GM18511 (cell line): Measurements from ENCODE around the gene PDHA1.

Source experiments
- ATAC-seq: cut with Tn5 transposase; IDR thresholded peaks from one replicate; pipeline ENCODE4 v1.9.1; 2021; ENCODE audit warnings: mild to moderate bottlenecking, moderate library complexity; ENCODE audit not compliant: unreplicated experiment

Gene PDHA1

GRCh38 chrX:19373351-19373891 lies 29.7 kb downstream of the PDHA1 start:
- ATAC-seq: no peak

- ATAC-seq: no peak
These were observed 31.8 kb downstream of the PDHA1 start for GRCh38 chrX:19375546-19375945.

GRCh38 chrX:19377799-19378198 lies 34.1 kb downstream of the PDHA1 start:
- ATAC-seq: no peak

DNA sequence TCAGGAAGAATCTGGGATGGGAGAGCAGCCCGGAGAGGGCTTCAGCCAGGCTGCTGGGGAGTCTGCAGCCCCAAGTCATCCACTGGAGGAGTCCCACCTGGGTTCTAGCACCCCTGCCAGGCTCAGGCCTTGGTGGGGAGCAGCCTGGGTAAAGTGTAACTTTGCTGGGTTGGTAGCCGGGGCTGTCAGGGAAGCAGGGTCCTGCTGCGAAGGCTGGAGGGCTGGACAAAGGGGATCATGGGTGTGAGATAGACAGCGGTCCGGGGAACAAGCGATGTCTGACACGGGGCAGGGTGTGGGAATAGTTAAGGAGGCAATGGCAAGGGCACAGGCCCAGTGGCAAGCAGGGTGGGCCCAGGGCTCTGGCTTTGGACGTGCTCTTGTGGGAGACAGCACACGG lies 37.6 kb downstream of the PDHA1 start:
- ATAC-seq: no peak

- no peak for ATAC-seq
These were observed 38.9 kb downstream of the PDHA1 start for GRCh38 chrX:19382555-19383145.

DNA sequence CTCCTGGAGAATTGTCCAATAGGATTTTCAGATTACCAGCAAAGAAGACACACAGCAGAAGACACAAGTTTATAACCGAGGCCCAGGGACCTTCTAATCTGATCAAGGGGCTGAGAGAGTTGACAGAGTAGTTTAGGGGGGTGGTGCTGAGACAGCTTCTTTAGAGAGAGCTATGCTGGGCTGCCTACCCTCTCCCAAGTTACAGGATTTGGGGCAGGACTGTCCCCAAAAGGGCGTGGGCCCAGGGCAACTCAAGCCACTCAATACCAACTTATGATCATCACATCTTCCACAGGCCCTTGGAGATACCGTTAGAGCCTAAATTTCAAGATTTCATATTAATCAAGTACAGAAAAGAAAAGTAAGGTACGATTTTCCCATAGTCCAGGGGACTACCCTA lies 43.0 kb downstream of the PDHA1 start:
- ATAC-seq: no peak

DNA sequence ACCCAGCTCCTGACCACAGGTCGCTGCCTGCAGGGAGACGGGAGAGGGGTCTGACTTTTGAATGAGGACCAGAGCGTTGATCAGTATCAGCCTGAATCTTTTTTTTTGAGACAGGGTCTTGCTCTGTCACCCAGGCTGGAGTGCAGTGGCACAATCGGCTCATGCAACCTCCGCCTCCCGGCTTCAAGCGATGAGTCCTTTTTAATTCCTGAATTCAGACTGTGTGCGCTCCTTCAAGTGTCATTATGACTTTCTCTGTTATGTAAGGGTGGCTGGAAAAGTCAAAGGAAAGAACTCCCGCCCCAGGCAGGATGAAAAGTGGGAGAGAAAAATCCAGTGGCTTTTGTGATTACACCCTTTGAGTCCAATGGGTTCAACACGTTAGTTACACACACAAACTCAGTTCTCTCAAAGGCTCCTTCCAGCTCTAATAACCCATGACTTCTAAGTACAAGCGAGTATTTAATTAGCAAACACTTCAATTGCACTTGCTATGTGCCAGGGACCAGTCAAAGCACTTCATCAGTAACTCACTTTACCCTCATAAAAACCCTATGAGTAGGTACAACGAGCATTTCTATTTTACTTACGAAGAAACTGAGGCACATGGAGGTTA lies 44.4 kb downstream of the PDHA1 start:
- ATAC-seq: no peak

DNA sequence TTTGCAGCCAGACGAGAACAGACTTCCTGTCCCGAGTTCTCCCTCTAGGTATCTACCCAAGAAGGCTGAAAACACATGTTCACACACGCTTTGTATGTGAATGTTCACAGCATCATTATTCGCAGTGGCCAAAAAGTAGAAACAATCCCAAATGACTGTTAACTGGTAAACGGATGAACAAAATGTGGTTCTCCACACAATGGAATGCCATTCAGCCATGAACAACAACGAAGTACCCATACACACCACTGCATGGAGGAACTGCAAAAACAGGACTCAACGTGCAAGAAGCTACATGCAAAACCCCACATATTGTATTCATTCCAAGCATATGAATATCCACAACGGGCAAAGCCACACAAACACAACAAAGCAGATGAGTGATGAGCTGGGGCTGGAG lies 45.0 kb downstream of the PDHA1 start:
- no peak for ATAC-seq

GRCh38 chrX:19389227-19389845 lies 45.6 kb downstream of the PDHA1 start:
- ATAC-seq: no peak

- no peak for ATAC-seq
These were observed 48.4 kb downstream of the PDHA1 start for GRCh38 chrX:19392078-19392477.

- ATAC-seq: no peak
These were observed 49.0 kb downstream of the PDHA1 start for GRCh38 chrX:19392703-19393102.

GRCh38 chrX:19403696-19404095 lies 60.0 kb downstream of the PDHA1 start:
- no peak for ATAC-seq

GRCh38 chrX:19410259-19410658 lies 66.5 kb downstream of the PDHA1 start:
- ATAC-seq: no peak
